ENCODE measurements around the gene CPVL.

GRCh38 chr7:28957064-28957750, 189.1 kb downstream of the CPVL start:
- no peak for TF ChIP-seq SIN3A (IDR thresholded peaks at IDR 0.05; ENCODE audit: borderline replicate concordance, insufficient read depth, low read depth, low read length)
- TF ChIP-seq CTCF (IDR thresholded peaks at IDR 0.05), result no peak
- no peak for TF ChIP-seq TCF7L2 (IDR thresholded peaks at IDR 0.05; ENCODE audit: low read depth, low read length)
- no peak for TF ChIP-seq REST (IDR thresholded peaks at IDR 0.05; ENCODE audit: insufficient read depth in 1 of 2, low read depth in 2 of 2, low read length in 1 of 2)

Data from Panc1 (cell line).